PC-3 (cell line): Measurements from ENCODE around the gene HIBADH. TPM values are rescaled to one million over a fixed set of nuclear protein-coding genes. Genes with fewer than 3 reads are reported as not detected.
"Not testable (repeated sequence)": the region's sequence is repeated elsewhere in the genome, so short reads cannot be mapped to it uniquely, and the experiment has no call there.

Experiments used
- ATAC-seq: fragments of 200-7000 bp; cut with Tn5 transposase; 2 replicates; pipeline ENCODE4 v1.9.1; 2020; ENCODE audit warnings: mild to moderate bottlenecking, moderate library complexity
- BruUV-seq: library from RNA; stranded (reverse); fragments of 400-500 nt; replicated peaks from 2 replicates; lab custom pipeline; 2021; lab: Mats Ljungman, UMichigan
- CTCF ChIA-PET: fragments of 300-600 bp; sonication (Branson Sonifier 250); formaldehyde crosslinking; loops from one replicate; lab custom pipeline; 2022; ENCODE audit warnings: antibody characterized with exemption; lab: Charles Lee
- POLR2A ChIA-PET: fragments of 300-600 bp; sonication (Branson Sonifier 250); formaldehyde crosslinking; loops from one replicate; lab custom pipeline; 2022; ENCODE audit warnings: antibody characterized with exemption; ENCODE audit not compliant: unreplicated experiment; lab: Charles Lee
- DNase-seq: peaks from one replicate; pipeline ENCODE4 v3.0.0-alpha.2; 2015
- H2AFZ ChIP-seq: fragments of 300-600 bp; sonication (generic); 2 replicates; pipeline ENCODE4 v1.6.0; 2016; ENCODE audit warnings: antibody characterized with exemption, low read length
- H3F3A ChIP-seq: fragments of 300-600 bp; sonication (generic); one replicate; pipeline ENCODE4 v1.6.0; 2017; ENCODE audit warnings: antibody characterized with exemption, low read length, control low read depth, mild to moderate bottlenecking; ENCODE audit not compliant: unreplicated experiment
- H3K27ac ChIP-seq: fragments of 300-600 bp; sonication (generic); 2 replicates; pipeline ENCODE4 v1.5.1; 2016; ENCODE audit warnings: mild to moderate bottlenecking, low read length
- H3K27me3 ChIP-seq: fragments of 300-600 bp; sonication (generic); 2 replicates; pipeline ENCODE4 v1.6.1; 2016; ENCODE audit warnings: low read length, mixed read lengths
- H3K36me3 ChIP-seq: fragments of 300-600 bp; sonication (generic); 2 replicates; pipeline ENCODE4 v1.6.1; 2016; ENCODE audit warnings: low read depth, mixed run types, low read length, mixed read lengths
- H3K4me1 ChIP-seq: fragments of 300-600 bp; sonication (generic); 2 replicates; pipeline ENCODE4 v1.5.1; 2016; ENCODE audit warnings: low read length; ENCODE audit not compliant: insufficient read depth
- H3K4me2 ChIP-seq: fragments of 300-600 bp; sonication (generic); 2 replicates; pipeline ENCODE4 v1.6.0; 2016; ENCODE audit warnings: low read length
- H3K4me3 ChIP-seq: fragments of 300-600 bp; sonication (generic); 2 replicates; pipeline ENCODE4 v1.5.1; 2016; ENCODE audit warnings: mild to moderate bottlenecking, low read length, mixed read lengths
- H3K79me2 ChIP-seq: fragments of 300-600 bp; sonication (generic); 2 replicates; pipeline ENCODE4 v1.6.1; 2017; ENCODE audit warnings: low read length, mixed read lengths
- H3K9ac ChIP-seq: fragments of 300-600 bp; sonication (generic); 2 replicates; pipeline ENCODE4 v1.6.0; 2016; ENCODE audit warnings: mild to moderate bottlenecking, low read length
- H3K9me2 ChIP-seq: fragments of 300-600 bp; sonication (generic); replicated peaks from 2 replicates; pipeline ENCODE4 v1.6.1; 2016; ENCODE audit warnings: mixed run types, low read length, mixed read lengths
- H3K9me3 ChIP-seq: fragments of 300-600 bp; sonication (generic); 2 replicates; pipeline ENCODE4 v1.6.1; 2016; ENCODE audit warnings: low read length, mixed read lengths
- H4K20me1 ChIP-seq: fragments of 300-600 bp; sonication (generic); 2 replicates; pipeline ENCODE4 v1.6.1; 2016; ENCODE audit warnings: low read length, mixed read lengths
- EZH2 ChIP-seq: fragments of 300-600 bp; sonication (generic); IDR thresholded peaks from one replicate; pipeline ENCODE4 v1.6.1; 2017; ENCODE audit warnings: antibody characterized with exemption, mild to moderate bottlenecking, low read length; ENCODE audit not compliant: unreplicated experiment
- EZH2phosphoT487 ChIP-seq: fragments of 300-600 bp; sonication (generic); IDR thresholded peaks from 2 replicates; pipeline ENCODE4 v1.6.1; 2018; ENCODE audit warnings: mild to moderate bottlenecking, antibody characterized with exemption, low read length, borderline replicate concordance
- intact Hi-C: fragments of 100-400 bp; cut with micrococcal nuclease; formaldehyde crosslinking; loops from 2 replicates; pipeline ENCODE4 v1.9.0; 2023
- total RNA-seq: library from RNA; depleted of rRNA; stranded (reverse); fragments of >200 nt; gene quantifications from 2 replicates; pipeline ENCODE4 v1.2.3, GENCODE V29; 2014
- TF ChIP-seq, protein P1 (sequence below): fragments of 300-600 bp; sonication (generic); conservative IDR thresholded peaks from 2 replicates; pipeline ENCODE4 v1.5.1; 2017; ENCODE audit warnings: antibody characterized with exemption, low read depth, mild to moderate bottlenecking, low read length

Gene HIBADH
- total RNA-seq, 1 experiment from 2014 or later = 45.8 TPM

DNA sequence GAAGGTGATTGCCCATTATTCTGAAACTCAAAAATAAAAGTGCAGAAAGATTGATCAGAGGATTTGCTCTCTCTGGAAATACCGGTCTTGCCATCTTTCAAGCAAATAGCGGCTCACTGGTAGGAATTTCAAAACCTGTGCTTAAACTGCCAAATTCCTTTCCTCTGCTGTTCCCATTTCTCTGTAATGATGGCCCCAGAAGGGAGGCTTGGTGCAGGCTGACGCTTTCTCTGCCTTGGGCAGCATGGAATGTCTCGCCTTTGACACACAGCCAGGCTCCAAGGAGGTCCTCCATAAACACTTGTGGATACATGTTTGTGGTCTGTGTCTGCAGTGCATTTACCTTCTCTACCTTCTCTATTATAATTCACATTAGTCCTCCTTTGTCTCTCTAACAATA lies 146.8 kb downstream of the HIBADH start:
- Histone ChIP-seq H3K9me3 (no peaks in the 10 kb centered on the region), H3K9ac (no peak overlapping the region), H3F3A (no peaks in the 10 kb centered on the region), H3K4me1 (no peaks in the 10 kb centered on the region), H3K27ac (no peak overlapping the region), H4K20me1 (no peaks in the 10 kb centered on the region), H3K79me2 (no peaks in the 10 kb centered on the region), H3K4me2 (no peak overlapping the region), H3K9me2 (no peaks in the 10 kb centered on the region), H3K4me3 (no peak overlapping the region), H3K27me3 (no peaks in the 10 kb centered on the region), H3K36me3 (no peaks in the 10 kb centered on the region), H2AFZ (no peak overlapping the region)
- ATAC-seq (no peak), DNase-seq (peak; percentile 7)
- ChIA-PET CTCF (no interaction called here), POLR2A (no interaction called here)
- no TSS peak for BruUV-seq
- intact Hi-C loops = no loop called here
- TF ChIP-seq, protein P1, sequence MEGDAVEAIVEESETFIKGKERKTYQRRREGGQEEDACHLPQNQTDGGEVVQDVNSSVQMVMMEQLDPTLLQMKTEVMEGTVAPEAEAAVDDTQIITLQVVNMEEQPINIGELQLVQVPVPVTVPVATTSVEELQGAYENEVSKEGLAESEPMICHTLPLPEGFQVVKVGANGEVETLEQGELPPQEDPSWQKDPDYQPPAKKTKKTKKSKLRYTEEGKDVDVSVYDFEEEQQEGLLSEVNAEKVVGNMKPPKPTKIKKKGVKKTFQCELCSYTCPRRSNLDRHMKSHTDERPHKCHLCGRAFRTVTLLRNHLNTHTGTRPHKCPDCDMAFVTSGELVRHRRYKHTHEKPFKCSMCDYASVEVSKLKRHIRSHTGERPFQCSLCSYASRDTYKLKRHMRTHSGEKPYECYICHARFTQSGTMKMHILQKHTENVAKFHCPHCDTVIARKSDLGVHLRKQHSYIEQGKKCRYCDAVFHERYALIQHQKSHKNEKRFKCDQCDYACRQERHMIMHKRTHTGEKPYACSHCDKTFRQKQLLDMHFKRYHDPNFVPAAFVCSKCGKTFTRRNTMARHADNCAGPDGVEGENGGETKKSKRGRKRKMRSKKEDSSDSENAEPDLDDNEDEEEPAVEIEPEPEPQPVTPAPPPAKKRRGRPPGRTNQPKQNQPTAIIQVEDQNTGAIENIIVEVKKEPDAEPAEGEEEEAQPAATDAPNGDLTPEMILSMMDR = no peak
- TF ChIP-seq EZH2 (no peak), EZH2phosphoT487 (no peak)

DNA sequence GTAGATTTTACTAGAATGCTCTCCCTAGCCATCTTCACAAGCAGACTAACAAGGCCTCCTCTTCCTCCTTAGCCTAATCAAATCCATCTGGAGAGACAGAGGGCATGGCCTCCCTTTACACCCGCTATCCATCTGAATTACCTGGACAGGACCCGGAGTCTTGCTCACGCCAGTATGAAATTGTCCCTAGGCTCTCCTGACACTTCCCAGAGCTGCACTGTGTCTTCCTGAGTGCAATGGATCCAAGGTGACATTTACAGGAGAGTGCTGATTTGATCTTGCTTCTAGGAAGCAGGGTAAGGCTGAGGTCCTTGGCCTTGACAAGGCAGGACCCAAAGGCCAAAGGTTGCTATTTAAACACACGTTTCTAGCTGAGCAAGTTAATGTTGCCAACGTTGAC lies 147.8 kb downstream of the HIBADH start:
- ATAC-seq = no peak
- TF ChIP-seq EZH2phosphoT487 (no peak), EZH2 (no peak)
- TF ChIP-seq, protein P1 = no peak

DNA sequence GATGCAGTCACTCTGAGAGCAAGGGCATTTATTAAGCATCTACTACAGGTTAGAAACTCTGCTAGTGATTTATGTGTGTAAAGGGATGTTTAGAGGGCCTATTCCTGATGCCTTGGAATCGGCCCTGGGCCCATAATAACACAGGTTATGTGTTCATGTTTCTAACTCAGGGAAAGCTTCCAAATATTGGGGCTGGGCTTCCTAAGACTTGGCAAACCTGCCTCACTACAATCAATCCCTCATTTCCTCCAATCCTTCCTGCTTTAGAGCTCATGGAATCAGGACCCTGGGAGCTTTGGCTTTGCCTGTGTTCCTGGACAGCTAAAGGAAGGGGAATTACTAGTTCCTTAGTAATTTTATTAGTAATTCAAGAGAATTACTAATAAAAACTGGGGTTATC lies 148.8 kb downstream of the HIBADH start:
- H3K27ac ChIP-seq = no peak overlapping the region
- no peak overlapping the region for H3K4me3 ChIP-seq
- no peaks in the 10 kb centered on the region for H4K20me1 ChIP-seq
- H3K9me2 ChIP-seq = no peaks in the 10 kb centered on the region
- TF ChIP-seq EZH2 = no peak
- TF ChIP-seq, protein P1 = no peak
- TF ChIP-seq EZH2phosphoT487 = no peak
- intact Hi-C loops = no loop called here
- ChIA-PET POLR2A (no interaction called here), CTCF (no interaction called here)
- DNase-seq = peak; percentile 17
- H3K36me3 ChIP-seq = no peaks in the 10 kb centered on the region
- H2AFZ ChIP-seq = no peak overlapping the region
- no peaks in the 10 kb centered on the region for H3K9me3 ChIP-seq
- no peak overlapping the region for H3K9ac ChIP-seq
- H3K79me2 ChIP-seq = no peaks in the 10 kb centered on the region
- no peaks in the 10 kb centered on the region for H3K27me3 ChIP-seq
- BruUV-seq = no TSS peak
- no peak overlapping the region for H3K4me2 ChIP-seq
- no peaks in the 10 kb centered on the region for H3F3A ChIP-seq
- no peaks in the 10 kb centered on the region; the same call in 1 of the 2 replicates for H3K4me1 ChIP-seq
- ATAC-seq = peak; percentile 25

More for the DNA sequence above, 147.8 kb downstream of the HIBADH start:
- no peak overlapping the region for H3K27ac ChIP-seq
- H4K20me1 ChIP-seq = no peaks in the 10 kb centered on the region
- no peak overlapping the region for H3K4me3 ChIP-seq
- no TSS peak for BruUV-seq
- H3F3A ChIP-seq = no peaks in the 10 kb centered on the region
- H3K4me1 ChIP-seq = no peaks in the 10 kb centered on the region; the same call in 1 of the 2 replicates
- H2AFZ ChIP-seq = no peak overlapping the region
- POLR2A ChIA-PET = no interaction called here
- H3K4me2 ChIP-seq = no peak overlapping the region
- H3K27me3 ChIP-seq = no peaks in the 10 kb centered on the region
- intact Hi-C loops = no loop called here
- no peaks in the 10 kb centered on the region for H3K79me2 ChIP-seq
- H3K36me3 ChIP-seq = no peaks in the 10 kb centered on the region
- no peaks in the 10 kb centered on the region for H3K9me2 ChIP-seq
- no peak overlapping the region for H3K9ac ChIP-seq
- CTCF ChIA-PET = no interaction called here
- no peak for DNase-seq
- no peaks in the 10 kb centered on the region for H3K9me3 ChIP-seq

DNA sequence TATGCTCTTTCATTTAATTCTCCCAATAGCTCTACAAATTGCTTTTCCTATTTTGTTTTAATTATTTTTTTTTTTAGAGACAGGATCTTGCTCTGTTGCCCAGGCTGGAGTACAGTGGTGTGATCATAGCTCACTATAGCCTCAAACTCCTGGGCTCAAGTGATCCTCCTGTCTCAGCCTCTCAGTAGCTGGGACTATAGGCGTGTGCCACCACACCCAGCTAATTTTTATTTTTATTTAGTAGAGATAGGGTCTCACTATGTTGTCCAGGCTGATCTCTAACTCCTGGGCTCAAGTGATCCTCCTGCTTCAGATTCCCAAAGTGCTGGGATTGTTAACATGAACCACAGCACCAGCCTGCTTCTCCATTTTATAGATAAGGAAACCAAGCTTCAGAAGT lies 151.3 kb downstream of the HIBADH start:
- H4K20me1 ChIP-seq, H3K9me3 ChIP-seq, ATAC-seq, H3K4me2 ChIP-seq, H3K4me1 ChIP-seq, H3K27me3 ChIP-seq, CTCF ChIA-PET, POLR2A ChIA-PET, H3F3A ChIP-seq, H2AFZ ChIP-seq, H3K9ac ChIP-seq, H3K79me2 ChIP-seq, H3K9me2 ChIP-seq, H3K4me3 ChIP-seq, DNase-seq, BruUV-seq, H3K27ac ChIP-seq, intact Hi-C loops, H3K36me3 ChIP-seq: not testable (repeated sequence)
